GM21423 (cell line): Measurements from ENCODE around the gene HNF4A.
"Not testable (repeated sequence)": the region's sequence is repeated elsewhere in the genome, so short reads cannot be mapped to it uniquely, and the experiment has no call there.

Experiments
- ATAC-seq: cut with Tn5 transposase; IDR thresholded peaks from one replicate; pipeline ENCODE4 v1.9.1; 2021; ENCODE audit warnings: mild to moderate bottlenecking, moderate library complexity; ENCODE audit not compliant: unreplicated experiment

The HNF4A gene

GRCh38 chr20:44355498-44356352 lies at the start of gene HNF4A:
HNF4A (plus strand) TSS chr20:44355699; CDS start chr20:44355805, 106 bp downstream.
- ATAC-seq = no peak

- ATAC-seq = no peak
Observed at GRCh38 chr20:44306927-44307326, 48.6 kb upstream of the HNF4A start.

DNA sequence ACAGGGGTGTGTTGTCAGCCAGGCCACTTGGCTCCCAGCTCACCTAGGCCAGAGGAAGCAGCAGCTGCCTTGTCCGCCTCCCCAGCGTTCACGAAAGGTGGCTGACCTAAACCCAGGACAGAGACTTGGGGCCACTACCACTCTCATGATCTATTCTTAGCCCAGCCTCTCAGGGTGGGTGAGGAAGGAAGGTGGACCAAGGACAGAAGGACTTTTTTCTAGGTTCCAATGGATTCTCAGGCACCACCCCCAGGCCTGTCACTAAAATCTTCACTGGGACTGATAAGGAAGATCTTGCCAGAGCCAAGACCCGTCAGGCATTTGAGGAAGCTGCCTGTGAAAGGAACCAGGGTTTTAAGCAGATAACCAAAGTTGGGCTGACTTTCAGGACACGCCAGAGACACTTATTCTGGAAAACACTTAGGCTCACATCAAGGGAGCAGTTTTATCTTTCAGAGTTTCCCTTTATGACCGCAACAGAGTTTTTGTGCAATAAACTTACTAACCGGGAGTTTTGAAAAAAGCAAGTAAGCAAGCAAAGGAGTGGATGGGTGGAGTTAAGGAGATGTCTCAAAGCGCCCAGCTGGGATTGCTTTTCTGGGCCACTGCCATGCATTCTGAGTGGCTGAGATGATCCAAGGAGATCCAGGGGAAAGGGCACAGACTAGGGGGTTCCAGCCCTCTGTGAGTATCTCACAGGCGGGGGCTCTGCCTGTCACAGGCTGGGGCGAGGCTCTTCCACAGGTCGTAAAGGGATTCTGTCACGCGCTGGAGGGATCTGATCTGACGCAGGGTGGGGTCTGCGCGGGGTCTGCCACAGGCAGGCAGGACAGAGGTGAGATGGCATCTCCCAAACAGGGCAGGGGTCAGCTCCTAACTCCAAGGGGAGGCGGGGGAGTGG lies 45.5 kb upstream of the HNF4A start:
- no peak for ATAC-seq

- ATAC-seq = peak; percentile 94
Observed at GRCh38 chr20:44310664-44311639, 44.5 kb upstream of the HNF4A start, which contains the start of gene FITM2. FITM2 (minus strand) TSS chr20:44311202; CDS start chr20:44311148, 54 bp downstream.

DNA sequence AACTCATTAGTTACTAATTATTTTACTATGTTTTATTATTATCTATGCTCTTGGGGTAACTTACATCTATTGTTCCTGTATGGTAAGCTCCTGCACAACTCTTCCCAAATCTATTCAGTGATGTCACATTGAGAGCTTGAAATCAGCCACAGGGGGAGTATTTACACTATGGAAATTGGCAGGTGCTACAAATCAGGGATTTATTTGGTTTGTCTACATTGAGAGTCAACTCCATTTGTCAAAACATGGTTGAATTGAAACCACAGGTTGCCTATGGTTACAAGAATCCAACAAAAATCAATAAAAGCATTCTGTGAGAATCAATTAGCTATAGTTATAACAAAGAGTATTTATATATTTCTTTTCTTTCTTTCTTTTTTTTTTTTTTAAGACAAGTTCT lies 40.6 kb upstream of the HNF4A start:
- no peak for ATAC-seq

- ATAC-seq = no peak
Observed at GRCh38 chr20:44319839-44320422, 35.6 kb upstream of the HNF4A start.

DNA sequence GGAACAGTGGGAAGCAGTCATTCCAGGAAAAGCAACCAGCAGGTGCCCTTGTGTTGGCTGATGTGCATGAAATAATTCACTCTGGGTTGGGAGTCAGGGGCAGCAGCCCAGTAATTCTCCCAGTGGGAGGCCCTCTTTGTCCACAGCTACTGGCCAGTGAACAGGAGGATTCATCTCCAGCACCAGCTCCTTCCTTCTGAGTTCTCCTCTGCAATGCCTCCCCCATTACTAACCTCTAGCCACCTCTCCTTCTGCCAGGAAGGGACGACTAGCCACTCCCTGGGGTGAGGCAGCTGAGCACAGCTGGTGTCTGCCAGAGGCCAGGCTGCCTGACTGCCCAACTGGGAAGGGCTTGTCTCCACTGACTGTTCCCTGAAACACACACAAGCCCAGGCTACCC lies 31.2 kb upstream of the HNF4A start:
- ATAC-seq = no peak

GRCh38 chr20:44326391-44327159 lies 28.9 kb upstream of the HNF4A start:
- no peak for ATAC-seq

GRCh38 chr20:44327748-44328147 lies 27.8 kb upstream of the HNF4A start:
- not testable (repeated sequence) for ATAC-seq

- ATAC-seq = no peak
Observed at GRCh38 chr20:44328428-44328827, 27.1 kb upstream of the HNF4A start.

- ATAC-seq = no peak
Observed at GRCh38 chr20:44331201-44331600, 24.3 kb upstream of the HNF4A start.

DNA sequence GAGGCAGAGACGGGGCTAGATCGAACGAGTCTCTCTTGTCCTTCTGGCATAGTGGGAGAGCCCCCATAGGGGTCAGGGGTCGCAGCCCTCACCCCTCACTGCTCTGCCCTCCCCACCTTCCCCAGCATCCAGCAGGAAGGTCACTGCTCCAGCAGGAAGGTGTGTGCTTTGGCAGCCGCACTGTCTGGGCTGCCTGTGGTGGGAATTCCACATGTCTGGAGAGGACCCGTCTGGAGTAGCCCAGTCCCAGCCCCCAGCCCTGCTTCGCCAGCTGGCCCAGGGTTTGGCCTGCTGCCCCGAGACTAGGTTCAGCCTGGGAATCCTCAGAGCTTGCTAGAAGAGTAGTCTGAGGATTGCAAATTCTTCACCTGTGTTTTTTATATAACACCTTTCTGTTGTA lies 21.2 kb upstream of the HNF4A start:
- ATAC-seq = no peak

DNA sequence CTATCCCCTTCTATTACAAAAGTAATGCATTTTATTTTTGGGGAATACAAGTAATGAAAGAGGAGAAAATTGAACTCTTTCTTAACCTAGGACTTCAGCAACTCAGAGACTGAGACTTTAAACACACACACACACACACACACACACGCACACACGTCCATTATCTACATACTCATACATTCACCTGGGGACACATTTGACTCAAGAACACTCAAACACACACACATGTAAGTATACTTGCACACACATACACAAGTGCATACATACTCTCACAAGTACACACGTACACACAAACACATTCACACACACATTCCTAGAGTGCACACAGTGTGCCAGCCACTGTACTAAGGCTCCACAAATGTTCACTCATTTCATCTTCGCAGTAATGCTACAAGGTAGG lies 20.8 kb upstream of the HNF4A start:
- no peak for ATAC-seq

GRCh38 chr20:44335675-44336074 lies 19.8 kb upstream of the HNF4A start:
- no peak for ATAC-seq

GRCh38 chr20:44336086-44336485 lies 19.4 kb upstream of the HNF4A start:
- no peak for ATAC-seq

GRCh38 chr20:44336725-44337380 lies 18.6 kb upstream of the HNF4A start, which contains the start of gene R3HDML:
R3HDML (plus strand) TSS chr20:44337043; CDS start chr20:44337158, 115 bp downstream.
- no peak for ATAC-seq

DNA sequence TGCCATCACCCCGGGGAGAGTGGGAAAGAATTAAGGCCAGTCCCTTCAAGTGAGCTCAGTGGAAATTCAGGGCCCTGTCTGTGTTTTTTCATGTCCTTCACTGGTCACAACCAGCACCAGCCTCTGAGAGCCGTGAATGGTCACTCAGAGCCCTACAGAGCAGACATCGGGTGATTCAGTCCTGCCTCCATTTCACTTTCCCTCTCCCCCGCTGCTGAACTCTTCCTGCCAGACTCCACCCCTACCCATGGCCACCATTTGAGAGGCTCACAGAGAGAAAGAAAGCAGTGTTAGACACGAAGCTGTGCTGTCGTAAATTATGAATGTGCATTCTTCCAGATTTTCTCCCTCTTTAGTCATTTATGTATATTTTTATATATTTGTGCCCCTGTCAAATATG lies 13.3 kb upstream of the HNF4A start:
- ATAC-seq = no peak

DNA sequence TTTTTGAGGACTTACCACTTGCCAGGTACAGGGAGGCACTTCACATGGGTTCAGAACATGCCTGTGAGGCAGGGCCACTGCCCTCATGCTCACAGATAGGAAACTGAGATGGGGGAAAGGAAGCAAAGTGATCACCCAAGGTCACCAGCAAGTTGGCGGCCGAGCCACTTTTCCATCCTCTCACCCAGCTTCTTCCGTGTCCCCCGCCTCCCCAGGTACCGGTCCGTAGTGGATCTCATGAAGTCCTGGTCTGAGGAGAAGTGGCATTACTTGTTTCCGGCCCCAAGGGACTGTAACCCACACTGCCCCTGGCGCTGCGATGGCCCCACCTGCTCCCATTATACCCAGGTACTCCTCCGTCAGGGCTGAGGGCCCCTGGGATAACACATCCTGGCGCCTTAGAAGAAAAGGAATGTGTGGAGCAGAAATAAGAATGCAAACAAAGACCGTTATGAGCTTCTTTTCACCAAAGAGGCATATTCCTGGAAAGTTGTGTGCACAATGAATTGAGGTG lies 12.3 kb upstream of the HNF4A start:
- ATAC-seq = no peak

DNA sequence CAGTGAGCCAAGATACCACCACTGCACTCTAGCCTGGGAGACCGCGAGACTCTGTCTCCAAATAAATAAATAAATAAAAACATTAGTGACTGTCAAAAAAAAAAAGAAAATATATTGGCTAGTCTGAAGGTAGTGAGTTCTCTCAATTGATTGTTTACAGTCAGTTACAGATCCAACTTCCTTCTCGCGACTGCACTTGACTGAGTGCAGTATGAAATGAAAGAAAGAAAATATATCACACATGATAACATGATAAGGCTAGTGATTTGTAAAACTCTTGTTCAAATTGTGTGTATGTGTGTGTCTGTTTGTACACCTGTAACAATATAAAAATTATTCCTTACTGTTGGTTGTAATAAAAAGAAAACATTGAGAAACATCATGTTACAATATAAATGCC lies 10.8 kb upstream of the HNF4A start:
- ATAC-seq = no peak
